ENCODE data around the gene CDKAL1.
"Not testable (repeated sequence)": the region's sequence is repeated elsewhere in the genome, so short reads cannot be mapped to it uniquely, and the experiment has no call there.

CDKAL1 gene

DNA sequence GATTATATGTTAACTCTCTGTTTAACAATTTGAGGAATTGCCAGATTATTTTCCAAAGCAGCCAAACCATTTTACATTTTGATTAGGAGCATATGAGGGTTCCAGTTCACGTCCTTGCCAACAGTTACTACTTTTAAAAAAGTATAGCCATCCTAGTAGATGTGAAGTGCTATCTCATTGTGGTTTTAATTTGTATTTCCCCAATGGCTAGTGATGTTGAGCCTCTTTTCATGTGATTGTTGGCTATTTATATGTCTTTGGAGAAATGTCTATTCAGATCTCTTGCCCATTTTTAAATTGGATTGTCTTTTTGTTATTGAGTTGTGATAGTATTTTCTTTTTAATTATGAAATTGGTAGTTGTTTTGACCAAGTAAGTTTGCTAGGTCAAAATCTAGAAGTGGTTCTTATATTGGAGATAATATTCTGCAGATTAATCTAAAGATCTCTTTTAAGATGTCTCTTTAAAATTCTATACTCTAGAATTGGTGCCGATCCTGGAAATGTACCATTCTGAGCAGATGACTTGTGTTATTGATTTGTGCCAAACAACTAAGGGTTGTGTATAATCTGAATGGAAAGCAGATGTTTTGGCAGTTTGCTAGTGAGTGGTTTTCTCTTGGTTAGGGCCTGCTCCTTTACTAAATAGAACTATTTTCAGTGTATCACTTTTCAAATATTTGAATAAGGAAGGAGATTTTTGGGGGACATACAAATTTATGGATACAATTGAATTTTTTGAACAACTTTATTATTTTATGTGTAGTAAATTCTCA is 99.5 kb downstream of the CDKAL1 start:
- no peaks in the 10 kb centered on the region for H3K9me3 ChIP-seq (ENCODE audit: control insufficient read depth, insufficient read depth, low read length)
- peaks cover 29% of the 10 kb centered on the region for H3K4me1 ChIP-seq (ENCODE audit: control insufficient read depth, insufficient read depth, low read length)
- no peak overlapping the region for H3K9ac ChIP-seq (ENCODE audit: low read depth, low read length)
- H3K27me3 ChIP-seq (ENCODE audit: control insufficient read depth, insufficient read depth, low read length), result no peaks in the 10 kb centered on the region
- H3K4me3 ChIP-seq (ENCODE audit: low read depth, low read length), result no peak overlapping the region
- H3K27ac ChIP-seq (ENCODE audit: low read depth, low read length), result no peak overlapping the region
- H3K36me3 ChIP-seq (ENCODE audit: control insufficient read depth, insufficient read depth, low read length), result no peaks in the 10 kb centered on the region

DNA sequence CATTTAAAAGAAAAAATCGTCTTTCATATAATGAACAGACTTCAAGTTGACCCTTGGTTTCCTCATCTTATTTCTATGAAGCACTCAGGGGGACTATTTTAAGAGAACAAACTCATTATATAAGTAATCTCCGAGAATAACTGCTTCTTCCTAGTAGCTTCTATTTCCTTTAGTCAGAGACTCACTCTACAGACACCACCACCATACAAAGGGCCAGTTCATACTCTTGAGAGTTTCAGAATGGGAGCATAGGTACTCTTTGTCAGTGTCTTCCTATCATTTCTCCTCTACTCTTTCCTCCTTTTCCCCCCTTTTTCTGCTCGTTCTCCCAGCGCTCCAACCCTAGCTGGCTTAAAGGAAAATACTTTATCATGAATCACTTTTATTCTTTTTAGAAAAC is 104.9 kb downstream of the CDKAL1 start:
- no peaks in the 10 kb centered on the region for H3K9me3 ChIP-seq (ENCODE audit: control insufficient read depth, insufficient read depth, low read length)
- H3K36me3 ChIP-seq (ENCODE audit: control insufficient read depth, insufficient read depth, low read length), result no peaks in the 10 kb centered on the region
- H3K4me1 ChIP-seq (ENCODE audit: control insufficient read depth, insufficient read depth, low read length), result peaks cover 15% of the 10 kb centered on the region
- no peak overlapping the region for H3K27ac ChIP-seq (ENCODE audit: low read depth, low read length)
- no peak overlapping the region for H3K4me3 ChIP-seq (ENCODE audit: low read depth, low read length)
- no peak overlapping the region for H3K9ac ChIP-seq (ENCODE audit: low read depth, low read length)
- no peaks in the 10 kb centered on the region for H3K27me3 ChIP-seq (ENCODE audit: control insufficient read depth, insufficient read depth, low read length)

DNA sequence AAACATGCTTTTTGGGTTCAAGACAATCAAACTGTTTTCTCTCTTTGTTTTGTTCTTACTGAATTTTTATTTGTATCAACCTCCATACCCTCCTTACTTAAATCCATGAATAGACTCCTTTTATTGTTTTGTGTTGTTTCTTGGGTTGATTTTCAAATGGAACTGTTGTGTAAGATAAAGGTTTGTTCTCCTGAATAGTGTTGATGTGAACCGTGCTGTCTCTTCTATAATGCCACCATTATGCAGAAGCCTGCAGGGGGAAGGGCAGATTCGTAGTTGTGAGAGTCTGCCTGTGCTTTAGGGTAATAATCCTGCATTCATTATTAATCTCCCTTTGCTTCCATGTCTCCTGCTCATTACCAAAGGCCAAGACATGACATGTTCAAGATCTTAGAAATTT is 105.9 kb downstream of the CDKAL1 start:
- no peaks in the 10 kb centered on the region for H3K27me3 ChIP-seq (ENCODE audit: control insufficient read depth, insufficient read depth, low read length)
- H3K9ac ChIP-seq (ENCODE audit: low read depth, low read length), result no peak overlapping the region
- no peak overlapping the region for H3K27ac ChIP-seq (ENCODE audit: low read depth, low read length)
- no peaks in the 10 kb centered on the region for H3K9me3 ChIP-seq (ENCODE audit: control insufficient read depth, insufficient read depth, low read length)
- no peaks in the 10 kb centered on the region for H3K36me3 ChIP-seq (ENCODE audit: control insufficient read depth, insufficient read depth, low read length)
- H3K4me1 ChIP-seq (ENCODE audit: control insufficient read depth, insufficient read depth, low read length), result peaks cover 15% of the 10 kb centered on the region
- H3K4me3 ChIP-seq (ENCODE audit: low read depth, low read length), result no peak overlapping the region

DNA sequence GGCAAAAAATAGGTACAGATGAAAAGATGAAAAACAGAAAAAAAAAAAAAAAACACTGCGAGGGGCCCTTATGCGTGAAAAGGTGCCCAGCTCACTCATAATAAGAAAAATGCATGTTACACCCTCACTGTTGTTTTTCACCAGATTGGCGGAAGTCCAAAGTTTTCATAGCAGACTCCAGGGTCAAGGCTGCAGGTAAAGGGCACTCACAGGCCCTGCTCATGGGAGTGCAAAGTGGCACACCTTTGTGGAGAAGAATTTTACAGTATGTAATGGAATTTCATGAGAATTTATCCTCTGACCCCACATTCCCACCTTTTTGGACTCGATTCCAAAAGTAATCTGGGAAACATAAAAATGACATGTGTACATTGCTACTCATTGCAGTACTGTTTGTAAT is 108.2 kb downstream of the CDKAL1 start:
- Histone ChIP-seq H3K27me3 (ENCODE audit: control insufficient read depth, insufficient read depth, low read length) (no peaks in the 10 kb centered on the region), H3K4me1 (ENCODE audit: control insufficient read depth, insufficient read depth, low read length) (peaks cover 15% of the 10 kb centered on the region), H3K9ac (ENCODE audit: low read depth, low read length) (no peak overlapping the region), H3K9me3 (ENCODE audit: control insufficient read depth, insufficient read depth, low read length) (no peaks in the 10 kb centered on the region), H3K4me3 (ENCODE audit: low read depth, low read length) (no peak overlapping the region), H3K36me3 (ENCODE audit: control insufficient read depth, insufficient read depth, low read length) (no peaks in the 10 kb centered on the region), H3K27ac (ENCODE audit: low read depth, low read length) (no peak overlapping the region)

DNA sequence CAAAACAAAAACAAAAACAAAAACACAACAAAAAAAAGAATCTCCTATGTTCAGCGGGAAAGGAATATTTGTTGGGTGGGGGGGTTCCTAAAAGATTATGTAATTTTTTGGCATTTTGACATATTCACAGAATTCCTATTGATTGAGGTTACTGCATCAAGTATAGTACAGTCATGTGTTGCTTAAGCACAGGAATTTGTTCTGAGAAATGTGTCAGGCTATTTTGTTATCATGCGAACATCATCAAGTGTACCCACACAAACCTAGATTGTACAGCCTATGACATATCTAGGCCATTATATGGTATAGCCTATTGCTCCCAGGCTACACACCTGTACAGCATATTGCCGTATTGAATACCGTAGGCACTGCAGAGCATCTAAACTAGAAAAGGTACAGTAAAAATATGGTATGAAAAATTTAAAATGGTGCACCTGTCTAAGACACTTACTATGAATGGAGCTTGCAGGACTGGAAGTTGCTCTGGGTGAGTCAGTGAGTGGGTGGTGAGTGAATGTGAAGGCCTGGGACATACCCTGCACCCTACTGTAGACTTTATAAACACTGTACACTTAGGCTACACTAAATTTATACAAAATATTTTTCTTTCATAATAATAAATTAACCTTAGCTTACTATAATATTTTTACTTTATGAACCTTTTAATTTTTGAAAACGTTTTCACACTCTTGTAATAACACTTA is 110.6 kb downstream of the CDKAL1 start:
- H3K4me3 ChIP-seq (ENCODE audit: low read depth, low read length), result no peak overlapping the region
- H3K9me3 ChIP-seq (ENCODE audit: control insufficient read depth, insufficient read depth, low read length), result no peaks in the 10 kb centered on the region
- H3K9ac ChIP-seq (ENCODE audit: low read depth, low read length), result no peak overlapping the region
- peaks cover 14% of the 10 kb centered on the region for H3K4me1 ChIP-seq (ENCODE audit: control insufficient read depth, insufficient read depth, low read length)
- H3K27me3 ChIP-seq (ENCODE audit: control insufficient read depth, insufficient read depth, low read length), result no peaks in the 10 kb centered on the region
- no peaks in the 10 kb centered on the region for H3K36me3 ChIP-seq (ENCODE audit: control insufficient read depth, insufficient read depth, low read length)
- H3K27ac ChIP-seq (ENCODE audit: low read depth, low read length), result no peak overlapping the region

DNA sequence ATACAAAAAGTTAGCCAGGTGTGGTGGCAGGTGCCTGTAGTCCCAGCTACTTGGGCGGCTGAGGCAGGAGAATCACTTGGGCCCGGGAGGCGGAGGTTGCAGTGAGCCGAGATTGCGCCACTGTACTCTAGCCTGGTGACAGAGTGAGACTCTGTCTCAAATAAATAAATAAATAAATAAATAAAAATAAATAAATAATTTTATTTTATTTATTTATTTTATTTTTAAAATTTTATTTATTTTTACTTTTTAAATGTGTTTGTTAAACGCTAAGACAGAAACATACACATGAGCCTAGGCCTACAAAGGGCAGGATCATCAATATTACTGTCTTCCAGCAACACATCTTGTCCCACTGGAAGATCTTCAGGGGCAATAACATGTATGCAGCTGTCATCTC is 111.3 kb downstream of the CDKAL1 start:
- H3K27ac ChIP-seq (ENCODE audit: low read depth, low read length); H3K4me3 ChIP-seq (ENCODE audit: low read depth, low read length); H3K36me3 ChIP-seq (ENCODE audit: control insufficient read depth, insufficient read depth, low read length); H3K27me3 ChIP-seq (ENCODE audit: control insufficient read depth, insufficient read depth, low read length); H3K9me3 ChIP-seq (ENCODE audit: control insufficient read depth, insufficient read depth, low read length); H3K9ac ChIP-seq (ENCODE audit: low read depth, low read length); H3K4me1 ChIP-seq (ENCODE audit: control insufficient read depth, insufficient read depth, low read length): not testable (repeated sequence)

DNA sequence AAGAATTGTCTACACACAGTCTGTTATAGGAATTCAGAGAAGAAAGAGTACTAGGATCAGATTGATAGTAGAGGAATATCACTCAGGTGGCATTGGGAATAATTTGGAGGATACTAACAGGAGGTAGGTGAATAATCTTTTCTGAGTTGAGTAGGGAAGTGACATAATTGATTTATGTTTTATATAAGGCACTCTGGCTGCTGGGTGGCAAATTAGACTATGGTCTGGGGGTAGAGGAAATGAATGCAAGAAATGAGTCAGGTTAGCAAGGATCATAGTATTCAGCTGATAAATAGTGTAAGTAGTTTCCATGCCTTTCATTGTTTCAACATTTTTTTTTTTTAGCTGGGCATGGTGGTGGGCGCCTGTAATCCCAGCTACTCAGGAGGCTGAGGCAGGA is 113.3 kb downstream of the CDKAL1 start:
- no peak overlapping the region for H3K9ac ChIP-seq (ENCODE audit: low read depth, low read length)
- no peak overlapping the region for H3K4me3 ChIP-seq (ENCODE audit: low read depth, low read length)
- H3K27me3 ChIP-seq (ENCODE audit: control insufficient read depth, insufficient read depth, low read length), result no peaks in the 10 kb centered on the region
- H3K36me3 ChIP-seq (ENCODE audit: control insufficient read depth, insufficient read depth, low read length), result no peaks in the 10 kb centered on the region
- H3K9me3 ChIP-seq (ENCODE audit: control insufficient read depth, insufficient read depth, low read length), result no peaks in the 10 kb centered on the region
- H3K27ac ChIP-seq (ENCODE audit: low read depth, low read length), result no peak overlapping the region
- peaks cover 6% of the 10 kb centered on the region; the same call in 1 of the 2 replicates for H3K4me1 ChIP-seq (ENCODE audit: control insufficient read depth, insufficient read depth, low read length)

DNA sequence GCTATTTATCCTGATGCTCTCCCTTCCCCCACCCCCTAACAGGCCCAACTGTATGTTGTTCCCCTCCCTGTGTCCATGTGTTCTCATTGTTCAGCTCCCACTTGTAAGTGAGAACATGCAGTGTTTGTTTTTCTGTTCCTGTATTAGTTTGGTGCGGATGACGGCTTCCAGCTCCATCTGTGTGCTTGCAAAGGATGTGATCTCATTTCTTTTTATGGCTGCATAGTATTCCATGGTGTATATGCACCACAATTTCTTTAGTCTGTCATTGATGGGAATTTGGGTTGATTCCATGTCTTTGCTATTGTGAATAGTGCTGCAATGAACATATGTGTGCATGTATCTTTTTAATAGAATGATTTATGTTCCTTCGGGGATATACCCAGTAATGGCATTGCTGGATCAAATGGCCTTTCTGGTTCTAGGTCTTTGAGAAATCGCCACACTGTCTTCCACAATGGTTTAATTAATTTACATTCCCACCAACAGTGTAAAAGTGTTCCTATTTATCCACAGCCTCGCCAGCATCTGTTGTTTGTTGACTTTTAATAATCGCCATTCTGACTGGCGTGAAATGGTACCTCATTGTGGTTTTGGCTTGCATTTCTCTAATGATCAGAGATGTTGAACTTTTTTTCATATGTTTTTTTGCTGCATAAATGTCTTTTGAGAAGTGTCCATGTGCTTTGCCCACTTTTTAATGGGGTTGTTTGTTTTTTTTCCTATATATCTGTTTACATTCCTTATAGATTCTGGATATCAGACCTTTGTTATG is 115.6 kb downstream of the CDKAL1 start:
- not testable (repeated sequence) for H3K4me3 ChIP-seq (ENCODE audit: low read depth, low read length); H3K9ac ChIP-seq (ENCODE audit: low read depth, low read length); H3K27me3 ChIP-seq (ENCODE audit: control insufficient read depth, insufficient read depth, low read length); H3K36me3 ChIP-seq (ENCODE audit: control insufficient read depth, insufficient read depth, low read length); H3K9me3 ChIP-seq (ENCODE audit: control insufficient read depth, insufficient read depth, low read length); H3K27ac ChIP-seq (ENCODE audit: low read depth, low read length)
- H3K4me1 ChIP-seq (ENCODE audit: control insufficient read depth, insufficient read depth, low read length), result peaks cover 10% of the 10 kb centered on the region; the same call in 1 of the 2 replicates

DNA sequence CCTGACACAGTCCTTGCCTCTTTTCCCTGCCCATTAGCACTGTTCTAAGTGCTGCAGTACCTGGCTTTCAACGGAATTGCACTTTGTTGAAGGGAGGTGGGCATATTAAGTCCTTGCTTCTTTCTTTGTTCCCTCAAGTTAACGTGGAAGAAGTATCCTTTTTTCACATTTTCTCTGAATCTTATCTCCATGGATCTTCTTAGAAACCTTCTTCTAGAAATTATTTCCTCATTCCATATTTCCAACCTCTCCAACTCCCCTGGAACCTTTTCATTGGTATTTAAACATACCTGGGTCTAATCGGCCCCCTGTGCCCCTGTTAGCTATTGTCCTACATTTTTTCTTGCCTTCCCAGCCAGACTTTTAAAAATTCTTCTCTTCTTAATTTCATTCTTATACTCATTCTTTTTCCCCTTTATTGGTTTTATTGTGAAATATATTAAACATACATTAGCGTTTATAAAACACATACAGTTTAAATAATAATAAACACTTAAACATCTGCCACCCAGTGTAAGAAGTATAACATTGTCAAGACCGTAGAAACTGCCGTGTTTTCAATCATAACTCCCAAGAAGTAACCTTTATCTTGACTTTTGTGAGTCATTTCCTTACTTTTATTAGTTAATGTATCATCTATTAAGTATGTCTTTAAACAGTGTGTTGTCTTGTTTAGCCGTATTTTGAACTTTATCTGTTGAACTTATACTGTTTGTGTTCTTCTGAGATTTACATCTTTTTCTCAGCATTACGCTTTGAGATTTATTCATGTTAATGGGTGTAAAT is 118.2 kb downstream of the CDKAL1 start:
- Histone ChIP-seq H3K27ac (ENCODE audit: low read depth, low read length) (no peak overlapping the region), H3K9ac (ENCODE audit: low read depth, low read length) (no peak overlapping the region), H3K36me3 (ENCODE audit: control insufficient read depth, insufficient read depth, low read length) (no peaks in the 10 kb centered on the region), H3K9me3 (ENCODE audit: control insufficient read depth, insufficient read depth, low read length) (no peaks in the 10 kb centered on the region), H3K4me1 (ENCODE audit: control insufficient read depth, insufficient read depth, low read length) (peaks cover 10% of the 10 kb centered on the region; the same call in 1 of the 2 replicates), H3K27me3 (ENCODE audit: control insufficient read depth, insufficient read depth, low read length) (no peaks in the 10 kb centered on the region), H3K4me3 (ENCODE audit: low read depth, low read length) (no peak overlapping the region)

DNA sequence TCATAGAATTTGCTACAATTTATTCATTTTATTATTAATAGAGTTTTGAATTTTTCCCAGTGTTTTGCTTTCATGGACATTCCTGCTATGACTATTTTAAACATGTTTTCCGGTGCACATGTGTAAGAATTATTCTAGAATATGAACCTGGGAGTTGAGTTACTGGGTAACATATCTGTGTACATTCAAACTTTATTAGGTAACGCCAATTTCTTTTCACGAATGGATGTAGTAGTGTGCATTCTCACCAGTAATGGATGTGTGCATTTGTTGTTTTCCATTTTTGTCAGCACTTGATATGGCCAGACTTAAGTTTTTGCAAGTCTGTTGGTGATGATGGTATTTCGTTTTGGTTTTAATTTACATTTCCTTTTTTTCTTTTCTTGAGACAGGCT is 118.8 kb downstream of the CDKAL1 start:
- H3K4me3 ChIP-seq (ENCODE audit: low read depth, low read length), result no peak overlapping the region
- no peaks in the 10 kb centered on the region for H3K36me3 ChIP-seq (ENCODE audit: control insufficient read depth, insufficient read depth, low read length)
- no peaks in the 10 kb centered on the region for H3K9me3 ChIP-seq (ENCODE audit: control insufficient read depth, insufficient read depth, low read length)
- H3K27me3 ChIP-seq (ENCODE audit: control insufficient read depth, insufficient read depth, low read length), result no peaks in the 10 kb centered on the region
- no peak overlapping the region for H3K9ac ChIP-seq (ENCODE audit: low read depth, low read length)
- peaks cover 10% of the 10 kb centered on the region; the same call in 1 of the 2 replicates for H3K4me1 ChIP-seq (ENCODE audit: control insufficient read depth, insufficient read depth, low read length)
- no peak overlapping the region for H3K27ac ChIP-seq (ENCODE audit: low read depth, low read length)

Data from HUES48 (cell line).